GM18502 (cell line): ENCODE measurements around the gene DYRK3.
A peak's percentile ranks its signal among the peaks of the same experiment; 100 is the strongest.
"Not testable (repeated sequence)": the region's sequence is repeated elsewhere in the genome, so short reads cannot be mapped to it uniquely, and the experiment has no call there.

ENCODE experiments used
- ATAC-seq: cut with Tn5 transposase; IDR thresholded peaks from one replicate; pipeline ENCODE4 v1.9.1; 2021; ENCODE audit warnings: mild to moderate bottlenecking; ENCODE audit not compliant: unreplicated experiment, poor library complexity

Gene DYRK3

GRCh38 chr1:206628916-206629315 lies 6.4 kb upstream of the DYRK3 start:
- ATAC-seq, result no peak

GRCh38 chr1:206631085-206631509 lies 4.2 kb upstream of the DYRK3 start:
- no peak for ATAC-seq

GRCh38 chr1:206633708-206634121 lies 1.6 kb upstream of the DYRK3 start:
- no peak for ATAC-seq

- ATAC-seq, result no peak
Measured at GRCh38 chr1:206634365-206635079, 814 bp upstream of the DYRK3 start.

GRCh38 chr1:206635978-206636345 lies 626 bp downstream of the DYRK3 start:
- peak; percentile 15 for ATAC-seq

GRCh38 chr1:206636671-206637070 lies 1.3 kb downstream of the DYRK3 start:
- ATAC-seq, result no peak

- no peak for ATAC-seq
Measured at GRCh38 chr1:206637605-206638004, 2.3 kb downstream of the DYRK3 start.

- ATAC-seq, result not testable (repeated sequence)
Measured at GRCh38 chr1:206642074-206642473, 6.7 kb downstream of the DYRK3 start.

- no peak for ATAC-seq
Measured at GRCh38 chr1:206643118-206643698, 7.9 kb downstream of the DYRK3 start.

- ATAC-seq, result no peak
Measured at GRCh38 chr1:206646504-206646903, 11.2 kb downstream of the DYRK3 start.

- ATAC-seq, result no peak
Measured at GRCh38 chr1:206647224-206647623, 11.9 kb downstream of the DYRK3 start.

- no peak for ATAC-seq
Measured at GRCh38 chr1:206649261-206649921, 14.1 kb downstream of the DYRK3 start.

GRCh38 chr1:206651014-206651413 lies 15.7 kb downstream of the DYRK3 start:
- ATAC-seq, result no peak

GRCh38 chr1:206651958-206652890 lies 16.9 kb downstream of the DYRK3 start:
- no peak for ATAC-seq

GRCh38 chr1:206653715-206654459 lies 18.6 kb downstream of the DYRK3 start:
- ATAC-seq, result no peak

- ATAC-seq, result no peak
Measured at GRCh38 chr1:206654828-206655227, 19.5 kb downstream of the DYRK3 start.

- no peak for ATAC-seq
Measured at GRCh38 chr1:206655471-206655882, 20.1 kb downstream of the DYRK3 start.

GRCh38 chr1:206656936-206657335 lies 21.6 kb downstream of the DYRK3 start:
- no peak for ATAC-seq

GRCh38 chr1:206657751-206658150 lies 22.4 kb downstream of the DYRK3 start:
- ATAC-seq, result no peak
